DND-41 (cell line): Measurements from ENCODE around the gene SPTBN5.

Experiments
- ATAC-seq: fragments of 200-7000 bp; cut with Tn5 transposase; 3 replicates; pipeline ENCODE4 v1.9.1; 2021; ENCODE audit warnings: low read depth; ENCODE audit not compliant: insufficient read depth
- DNase-seq: peaks from one replicate; pipeline ENCODE4 v3.0.0-alpha.2; 2020
- H2AFZ ChIP-seq: 2 replicates; pipeline ENCODE4 v1.6.0; 2012; ENCODE audit warnings: low read depth, low read length
- H3K27ac ChIP-seq: 2 replicates; pipeline ENCODE4 v1.5.1; 2012; ENCODE audit warnings: low read length, inconsistent platforms
- H3K27me3 ChIP-seq: fragments of 200-600 bp; sonication (generic); 2 replicates; pipeline ENCODE4 v1.6.0; 2012; ENCODE audit warnings: low read length, mild to moderate bottlenecking, inconsistent platforms; ENCODE audit not compliant: insufficient read depth, poor library complexity
- H3K36me3 ChIP-seq: 2 replicates; pipeline ENCODE4 v1.5.1; 2012; ENCODE audit warnings: low read length, inconsistent platforms; ENCODE audit not compliant: insufficient read depth
- H3K4me1 ChIP-seq: 2 replicates; pipeline ENCODE4 v1.5.1; 2012; ENCODE audit warnings: mild to moderate bottlenecking, low read length; ENCODE audit not compliant: insufficient read depth
- H3K4me2 ChIP-seq: 2 replicates; pipeline ENCODE4 v1.6.0; 2012; ENCODE audit warnings: mild to moderate bottlenecking, moderate library complexity, low read length, inconsistent platforms; ENCODE audit not compliant: insufficient read depth
- H3K4me3 ChIP-seq, 2 experiments: fragments of 200-600 bp in 1 of 2; shearing (Covaris generic) in 1 of 2; 2 replicates each; pipeline ENCODE4 v1.5.1; 2012 to 2016; ENCODE audit warnings: inconsistent platforms in 2 of 2, low read length in 2 of 2, mild to moderate bottlenecking in 2 of 2, low read depth in 1 of 2, moderate library complexity in 1 of 2
- H3K79me2 ChIP-seq: 2 replicates; pipeline ENCODE4 v1.6.0; 2012; ENCODE audit warnings: low read length, inconsistent platforms; ENCODE audit not compliant: insufficient read depth
- H3K9ac ChIP-seq: 2 replicates; pipeline ENCODE4 v1.6.0; 2012; ENCODE audit warnings: low read depth, mild to moderate bottlenecking, inconsistent platforms, low read length, moderate library complexity
- H3K9me3 ChIP-seq: 2 replicates; pipeline ENCODE4 v1.5.1; 2012; ENCODE audit warnings: low read length, moderate library complexity, mild to moderate bottlenecking, inconsistent platforms; ENCODE audit not compliant: insufficient read depth, severe bottlenecking
- H4K20me1 ChIP-seq: 2 replicates; pipeline ENCODE4 v1.6.0; 2012; ENCODE audit warnings: low read length; ENCODE audit not compliant: insufficient read depth
- EZH2 ChIP-seq: IDR thresholded peaks from 3 replicates; pipeline ENCODE4 v1.6.1; 2012; ENCODE audit warnings: borderline replicate concordance, low read depth, mild to moderate bottlenecking, moderate library complexity, low read length, inconsistent platforms; ENCODE audit not compliant: severe bottlenecking
- TF ChIP-seq, protein P1 (sequence below): IDR thresholded peaks from 2 replicates; pipeline ENCODE4 v1.5.1; 2012; ENCODE audit warnings: borderline replicate concordance, low read length, moderate library complexity, mild to moderate bottlenecking; ENCODE audit not compliant: poor library complexity, severe bottlenecking; ENCODE audit errors: extremely low read depth

The SPTBN5 gene

GRCh38 chr15:41893422-41894250 lies at the start of gene SPTBN5:
SPTBN5 (minus strand) TSS chr15:41894053; CDS start chr15:41893497, 556 bp downstream.
- no peaks in the 10 kb centered on the region for H3K36me3 ChIP-seq
- H3K27ac ChIP-seq = no peak within 1 kb of the TSS
- TF ChIP-seq, protein P1, sequence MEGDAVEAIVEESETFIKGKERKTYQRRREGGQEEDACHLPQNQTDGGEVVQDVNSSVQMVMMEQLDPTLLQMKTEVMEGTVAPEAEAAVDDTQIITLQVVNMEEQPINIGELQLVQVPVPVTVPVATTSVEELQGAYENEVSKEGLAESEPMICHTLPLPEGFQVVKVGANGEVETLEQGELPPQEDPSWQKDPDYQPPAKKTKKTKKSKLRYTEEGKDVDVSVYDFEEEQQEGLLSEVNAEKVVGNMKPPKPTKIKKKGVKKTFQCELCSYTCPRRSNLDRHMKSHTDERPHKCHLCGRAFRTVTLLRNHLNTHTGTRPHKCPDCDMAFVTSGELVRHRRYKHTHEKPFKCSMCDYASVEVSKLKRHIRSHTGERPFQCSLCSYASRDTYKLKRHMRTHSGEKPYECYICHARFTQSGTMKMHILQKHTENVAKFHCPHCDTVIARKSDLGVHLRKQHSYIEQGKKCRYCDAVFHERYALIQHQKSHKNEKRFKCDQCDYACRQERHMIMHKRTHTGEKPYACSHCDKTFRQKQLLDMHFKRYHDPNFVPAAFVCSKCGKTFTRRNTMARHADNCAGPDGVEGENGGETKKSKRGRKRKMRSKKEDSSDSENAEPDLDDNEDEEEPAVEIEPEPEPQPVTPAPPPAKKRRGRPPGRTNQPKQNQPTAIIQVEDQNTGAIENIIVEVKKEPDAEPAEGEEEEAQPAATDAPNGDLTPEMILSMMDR = no peak
- TF ChIP-seq EZH2 = no peak
- no peak within 1 kb of the TSS for H2AFZ ChIP-seq
- H3K9ac ChIP-seq = no peak within 1 kb of the TSS
- no peaks in the 10 kb centered on the region for H3K4me1 ChIP-seq
- DNase-seq (no peak), ATAC-seq (no peak)
- H4K20me1 ChIP-seq = no peaks in the 10 kb centered on the region
- H3K4me3 ChIP-seq = no peak within 1 kb of the TSS
- H3K4me2 ChIP-seq = no peak within 1 kb of the TSS
- H3K27me3 ChIP-seq = no peaks in the 10 kb centered on the region
- H3K9me3 ChIP-seq = no peaks in the 10 kb centered on the region
- H3K79me2 ChIP-seq = no peaks in the 10 kb centered on the region

DNA sequence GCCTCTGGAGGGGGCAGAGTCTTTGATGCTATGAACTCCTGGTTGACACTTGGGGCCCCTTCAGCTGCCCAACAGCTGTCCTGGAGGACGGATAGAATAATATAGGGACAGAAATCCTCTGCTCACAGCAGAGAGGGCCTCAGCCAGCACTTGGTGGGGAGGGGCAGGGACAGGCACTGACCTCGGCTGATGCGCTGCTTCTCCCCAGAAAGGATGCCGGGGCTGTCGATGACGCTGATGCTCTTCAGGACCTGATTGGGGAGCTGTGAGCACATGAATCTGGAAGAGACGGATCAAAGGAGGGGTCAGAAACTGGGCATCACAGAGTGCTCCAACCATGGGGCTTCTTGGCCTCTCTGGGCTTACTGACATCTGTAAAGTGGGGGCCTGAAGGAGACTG lies 49.0 kb upstream of the SPTBN5 start:
- no peak for DNase-seq
- ATAC-seq = no peak
- Histone ChIP-seq H3K4me1 (no peaks in the 10 kb centered on the region), H3K27me3 (no peaks in the 10 kb centered on the region), H4K20me1 (no peaks in the 10 kb centered on the region), H3K27ac (no peak overlapping the region), H3K9ac (no peak overlapping the region), H2AFZ (no peak overlapping the region), H3K4me3 (no peak overlapping the region), H3K9me3 (no peaks in the 10 kb centered on the region), H3K4me2 (no peak overlapping the region), H3K36me3 (no peaks in the 10 kb centered on the region), H3K79me2 (no peaks in the 10 kb centered on the region)
- TF ChIP-seq, protein P1 = no peak
- TF ChIP-seq EZH2 = no peak

GRCh38 chr15:41941644-41942415 lies 48.0 kb upstream of the SPTBN5 start:
- H4K20me1 ChIP-seq = no peaks in the 10 kb centered on the region
- H3K27me3 ChIP-seq = no peaks in the 10 kb centered on the region
- no peak for TF ChIP-seq EZH2
- TF ChIP-seq, protein P1 = no peak
- ATAC-seq (no peak), DNase-seq (no peak)
- H3K9me3 ChIP-seq = no peaks in the 10 kb centered on the region
- no peaks in the 10 kb centered on the region for H3K4me1 ChIP-seq
- no peak overlapping the region for H3K4me2 ChIP-seq
- no peak overlapping the region for H3K9ac ChIP-seq
- H3K36me3 ChIP-seq = no peaks in the 10 kb centered on the region
- H3K4me3 ChIP-seq = no peak overlapping the region
- H3K27ac ChIP-seq = no peak overlapping the region
- H3K79me2 ChIP-seq = no peaks in the 10 kb centered on the region
- H2AFZ ChIP-seq = no peak overlapping the region
